Neural cell (in vitro differentiated cells): ENCODE results near the gene C5orf24. TPM values are rescaled to one million over a fixed set of nuclear protein-coding genes. Genes with fewer than 3 reads are reported as not detected.

Experiments used
- H2AFZ ChIP-seq: fragments of 200-600, 300-800 bp; sonication (generic), shearing (Covaris generic); 2 replicates; pipeline ENCODE4 v1.6.0; 2014; ENCODE audit warnings: low read depth, mild to moderate bottlenecking, antibody characterized with exemption, low read length, moderate library complexity
- H3F3A ChIP-seq: fragments of 200-600 bp; shearing (Covaris generic); 2 replicates; pipeline ENCODE4 v1.6.1; 2016; ENCODE audit warnings: mild to moderate bottlenecking, moderate library complexity, mixed read lengths, antibody characterized with exemption, low read length; ENCODE audit not compliant: insufficient read depth, poor library complexity, severe bottlenecking
- H3K27ac ChIP-seq: fragments of 200-600, 300-800 bp; sonication (generic), shearing (Covaris generic); 2 replicates; pipeline ENCODE4 v1.5.1; 2014; ENCODE audit warnings: mild to moderate bottlenecking, low read length, moderate library complexity
- H3K27me3 ChIP-seq: fragments of 300-800, 200-600 bp; sonication (generic), shearing (Covaris generic); 2 replicates; pipeline ENCODE4 v1.6.0; 2014; ENCODE audit warnings: mild to moderate bottlenecking, low read depth, low read length, moderate library complexity; ENCODE audit not compliant: insufficient read depth
- H3K36me3 ChIP-seq: fragments of 300-800, 200-600 bp; sonication (generic), shearing (Covaris generic); 2 replicates; pipeline ENCODE4 v1.5.1; 2014; ENCODE audit warnings: mild to moderate bottlenecking, antibody characterized with exemption, low read length, moderate library complexity; ENCODE audit not compliant: insufficient read depth
- H3K4me2 ChIP-seq: fragments of 300-800, 200-600 bp; sonication (generic), shearing (Covaris generic); 2 replicates; pipeline ENCODE4 v1.6.0; 2014; ENCODE audit warnings: mild to moderate bottlenecking, low read length
- H3K4me3 ChIP-seq: fragments of 300-800, 200-600 bp; sonication (generic), shearing (Covaris generic); 2 replicates; pipeline ENCODE4 v1.5.1; 2014; ENCODE audit warnings: mild to moderate bottlenecking, low read length, moderate library complexity
- H3K79me2 ChIP-seq: fragments of 200-600 bp; shearing (Covaris generic); replicated peaks from 2 replicates; pipeline ENCODE4 v1.6.0; 2014; ENCODE audit warnings: mild to moderate bottlenecking, low read length, moderate library complexity; ENCODE audit not compliant: insufficient read depth
- H3K9ac ChIP-seq: fragments of 300-800, 200-600 bp; sonication (generic), shearing (Covaris generic); 2 replicates; pipeline ENCODE4 v1.6.1; 2016; ENCODE audit warnings: mild to moderate bottlenecking, low read length, mixed read lengths
- H3K9me2 ChIP-seq: fragments of 200-600 bp; shearing (Covaris generic); 2 replicates; pipeline ENCODE4 v1.6.1; 2016; ENCODE audit warnings: mild to moderate bottlenecking, low read length, mixed read lengths; ENCODE audit not compliant: insufficient read depth
- H3K9me3 ChIP-seq: fragments of 200-600, 300-800 bp; sonication (generic), shearing (Covaris generic); 2 replicates; pipeline ENCODE4 v1.6.1; 2016; ENCODE audit warnings: mild to moderate bottlenecking, mixed run types, low read length, moderate library complexity, mixed read lengths
- H4K20me1 ChIP-seq: fragments of 200-600 bp; shearing (Covaris generic); 2 replicates; pipeline ENCODE4 v1.6.1; 2016; ENCODE audit warnings: mild to moderate bottlenecking, mixed run types; ENCODE audit not compliant: insufficient read depth
- CTCF ChIP-seq: fragments of 450-650 bp; IDR thresholded peaks from 2 replicates; pipeline ENCODE4 v1.5.1; 2014; ENCODE audit warnings: antibody characterized with exemption, mild to moderate bottlenecking, moderate library complexity; ENCODE audit not compliant: poor library complexity, severe bottlenecking
- EP300 ChIP-seq: fragments of 450-650 bp; conservative IDR thresholded peaks from 2 replicates; pipeline ENCODE4 v1.6.1; 2014; ENCODE audit warnings: antibody characterized with exemption, mild to moderate bottlenecking, moderate library complexity; ENCODE audit not compliant: poor library complexity, severe bottlenecking
- EZH2 ChIP-seq: fragments of 200-600, 300-800 bp; shearing (Covaris generic), sonication (generic); IDR thresholded peaks from 2 replicates; pipeline ENCODE4 v1.6.1; 2014; ENCODE audit warnings: antibody characterized with exemption, low read length, borderline replicate concordance, mild to moderate bottlenecking; ENCODE audit not compliant: insufficient read depth, poor library complexity, severe bottlenecking
- MXI1 ChIP-seq: fragments of 450-650 bp; conservative IDR thresholded peaks from 2 replicates; pipeline ENCODE4 v1.6.1; 2014; ENCODE audit warnings: antibody characterized with exemption, mild to moderate bottlenecking; ENCODE audit not compliant: poor library complexity, severe bottlenecking
- POLR2AphosphoS5 ChIP-seq: IDR thresholded peaks from 2 replicates; pipeline ENCODE4 v1.6.1; 2012
- RAD21 ChIP-seq: fragments of 450-650 bp; conservative IDR thresholded peaks from 2 replicates; pipeline ENCODE4 v1.6.1; 2014; ENCODE audit warnings: antibody characterized with exemption, mild to moderate bottlenecking, moderate library complexity
- REST ChIP-seq: IDR thresholded peaks from 2 replicates; pipeline ENCODE4 v1.6.1; 2012; ENCODE audit warnings: borderline replicate concordance
- SMC3 ChIP-seq: fragments of 450-650 bp; conservative IDR thresholded peaks from 2 replicates; pipeline ENCODE4 v1.6.1; 2014; ENCODE audit warnings: antibody characterized with exemption, mild to moderate bottlenecking, moderate library complexity; ENCODE audit not compliant: poor library complexity
- TAF1 ChIP-seq: IDR thresholded peaks from 2 replicates; pipeline ENCODE4 v1.6.1; 2012; ENCODE audit warnings: low read depth
- polyA plus RNA-seq: library from polyadenylated mRNA; depleted of rRNA; stranded (reverse); fragments of >200 nt; gene quantifications from 2 replicates; pipeline ENCODE4 v1.2.3, GENCODE V29; 2014

Gene C5orf24
- polyA plus RNA-seq, 1 donor from 2014 or later: 71.7 TPM

- Histone ChIP-seq H3K27ac (no peak overlapping the region), H3K79me2 (no peaks in the 10 kb centered on the region), H3K4me2 (no peak overlapping the region), H3K4me3 (no peak overlapping the region), H3F3A (no peaks in the 10 kb centered on the region), H4K20me1 (no peaks in the 10 kb centered on the region), H3K9ac (no peak overlapping the region), H2AFZ (no peak overlapping the region), H3K9me3 (no peaks in the 10 kb centered on the region), H3K9me2 (no peaks in the 10 kb centered on the region), H3K36me3 (no peaks in the 10 kb centered on the region), H3K27me3 (no peaks in the 10 kb centered on the region)
- no peak for TF ChIP-seq REST
- no peak for TF ChIP-seq TAF1
- TF ChIP-seq SMC3: no peak
Observed at GRCh38 chr5:134817006-134817405, 28.8 kb upstream of the C5orf24 start.

- TF ChIP-seq POLR2AphosphoS5 (no peak), TAF1 (no peak), SMC3 (no peak), REST (no peak), EZH2 (no peak), CTCF (no peak), EP300 (no peak), RAD21 (no peak), MXI1 (no peak)
- H3K4me3 ChIP-seq: no peak overlapping the region
Observed at GRCh38 chr5:134818776-134819175, 27.0 kb upstream of the C5orf24 start.

More at GRCh38 chr5:134818776-134819175, 27.0 kb upstream of the C5orf24 start:
- no peaks in the 10 kb centered on the region for H3F3A ChIP-seq
- no peaks in the 10 kb centered on the region for H3K9me3 ChIP-seq
- no peaks in the 10 kb centered on the region for H3K9me2 ChIP-seq
- no peaks in the 10 kb centered on the region for H3K27me3 ChIP-seq
- no peak overlapping the region for H3K4me2 ChIP-seq
- no peaks in the 10 kb centered on the region for H3K79me2 ChIP-seq
- H3K36me3 ChIP-seq: no peaks in the 10 kb centered on the region
- no peak overlapping the region for H2AFZ ChIP-seq
- no peak overlapping the region for H3K27ac ChIP-seq
- H4K20me1 ChIP-seq: no peaks in the 10 kb centered on the region
- H3K9ac ChIP-seq: no peak overlapping the region
